Embryonic facial prominence (tissue), 1 donor: ENCODE data around the gene ZNG1A.
"Not testable (repeated sequence)": the region's sequence is repeated elsewhere in the genome, so short reads cannot be mapped to it uniquely, and the experiment has no call there.

ENCODE experiments used
- DNase-seq: peaks from one replicate; pipeline ENCODE4 v3.0.0-alpha.2; 2016; ENCODE audit errors: extremely low spot score

ZNG1A gene

GRCh38 chr9:178140-178825 is 573 bp downstream of the ZNG1A start:
- DNase-seq, result not testable (repeated sequence)

DNA sequence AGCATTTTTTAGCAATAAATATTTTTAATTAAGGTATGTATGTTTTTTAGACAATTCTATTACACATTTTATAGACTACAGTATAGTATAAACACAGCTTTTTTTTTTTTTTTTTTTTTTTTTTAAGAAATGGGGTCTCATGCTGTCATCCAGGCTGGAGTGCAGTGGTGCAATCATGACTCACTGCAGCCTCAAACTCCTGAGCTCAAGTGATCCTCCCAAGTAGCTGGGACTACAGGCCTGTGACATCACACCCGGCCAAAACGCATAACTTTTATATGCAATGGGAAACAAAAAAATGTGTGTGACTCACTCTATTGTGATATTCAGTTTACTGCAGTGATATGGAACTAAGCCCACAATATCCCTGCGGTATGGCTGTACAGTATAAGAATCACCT is 9.1 kb downstream of the ZNG1A start:
- DNase-seq, result not testable (repeated sequence)

- not testable (repeated sequence) for DNase-seq
Observed at GRCh38 chr9:159871-160270, 19.0 kb downstream of the ZNG1A start.

GRCh38 chr9:151173-151572 is 27.7 kb downstream of the ZNG1A start:
- not testable (repeated sequence) for DNase-seq

- not testable (repeated sequence) for DNase-seq
Observed at GRCh38 chr9:139880-140279, 39.0 kb downstream of the ZNG1A start.

GRCh38 chr9:117995-118467 is 60.8 kb downstream of the ZNG1A start, which contains the start of gene FOXD4:
Gene FOXD4 (minus strand): TSS chr9:118417. CDS start chr9:118119, 298 bp downstream.
- DNase-seq, result not testable (repeated sequence)

DNA sequence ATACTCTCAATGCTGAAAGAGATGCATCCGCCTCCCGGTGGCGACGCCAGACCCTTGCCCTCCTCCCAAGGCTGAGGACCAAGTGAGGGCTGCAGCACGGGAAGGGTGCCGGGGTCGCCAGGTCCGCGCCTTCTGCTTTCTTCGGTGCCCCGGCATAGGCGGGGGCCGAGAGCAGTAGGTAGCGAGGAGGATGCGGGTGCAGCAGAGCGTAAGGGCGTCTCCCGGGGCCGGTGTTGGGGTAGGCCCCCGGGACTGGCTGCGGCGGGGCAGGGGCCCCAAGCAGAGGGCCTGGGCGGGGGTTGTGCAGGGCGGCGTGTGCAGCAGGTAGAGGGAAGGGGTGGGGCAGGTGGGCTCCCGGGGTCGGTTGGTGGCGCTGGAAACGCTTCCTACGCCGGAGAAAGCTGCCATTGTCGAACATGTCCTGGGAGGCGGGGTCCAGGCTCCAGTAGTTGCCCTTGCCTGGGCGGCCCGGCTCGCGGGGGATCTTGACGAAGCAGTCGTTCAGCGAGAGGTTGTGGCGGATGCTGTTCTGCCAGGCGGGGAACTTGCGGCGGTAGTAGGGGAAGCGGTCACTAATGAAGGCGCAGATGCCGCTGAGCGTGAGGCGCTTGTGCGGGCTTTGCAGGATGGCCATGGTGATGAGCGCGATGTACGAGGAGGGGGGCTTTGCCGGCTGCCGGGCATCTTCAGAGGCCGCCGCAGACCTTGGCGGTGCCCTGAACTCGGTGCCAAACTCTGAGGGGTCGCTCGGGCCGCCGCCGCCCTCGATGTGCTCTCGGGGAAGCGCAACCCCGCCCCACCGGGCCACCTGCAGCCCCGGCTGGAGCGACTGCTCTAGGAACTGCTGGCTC is 61.5 kb downstream of the ZNG1A start:
- DNase-seq, result not testable (repeated sequence)

- DNase-seq, result not testable (repeated sequence)
Observed at GRCh38 chr9:116239-117077, 62.4 kb downstream of the ZNG1A start.

DNA sequence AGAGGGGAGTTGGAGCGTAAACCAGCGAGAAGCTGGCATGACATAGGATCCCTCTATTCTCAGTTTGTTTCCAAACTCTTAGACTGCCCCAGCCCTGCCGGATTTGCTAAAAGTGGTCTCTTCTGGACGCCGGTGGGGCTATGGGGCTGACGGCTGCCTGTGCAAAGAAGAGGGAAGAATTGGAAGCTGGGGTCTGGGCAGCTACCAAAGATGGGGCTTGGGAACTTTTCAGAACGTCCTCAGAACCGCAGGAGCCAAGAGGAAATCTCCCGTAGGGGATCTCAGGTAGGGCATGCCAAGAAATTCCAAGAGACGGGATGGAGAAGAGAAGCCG is 63.8 kb downstream of the ZNG1A start:
- DNase-seq, result not testable (repeated sequence)

DNA sequence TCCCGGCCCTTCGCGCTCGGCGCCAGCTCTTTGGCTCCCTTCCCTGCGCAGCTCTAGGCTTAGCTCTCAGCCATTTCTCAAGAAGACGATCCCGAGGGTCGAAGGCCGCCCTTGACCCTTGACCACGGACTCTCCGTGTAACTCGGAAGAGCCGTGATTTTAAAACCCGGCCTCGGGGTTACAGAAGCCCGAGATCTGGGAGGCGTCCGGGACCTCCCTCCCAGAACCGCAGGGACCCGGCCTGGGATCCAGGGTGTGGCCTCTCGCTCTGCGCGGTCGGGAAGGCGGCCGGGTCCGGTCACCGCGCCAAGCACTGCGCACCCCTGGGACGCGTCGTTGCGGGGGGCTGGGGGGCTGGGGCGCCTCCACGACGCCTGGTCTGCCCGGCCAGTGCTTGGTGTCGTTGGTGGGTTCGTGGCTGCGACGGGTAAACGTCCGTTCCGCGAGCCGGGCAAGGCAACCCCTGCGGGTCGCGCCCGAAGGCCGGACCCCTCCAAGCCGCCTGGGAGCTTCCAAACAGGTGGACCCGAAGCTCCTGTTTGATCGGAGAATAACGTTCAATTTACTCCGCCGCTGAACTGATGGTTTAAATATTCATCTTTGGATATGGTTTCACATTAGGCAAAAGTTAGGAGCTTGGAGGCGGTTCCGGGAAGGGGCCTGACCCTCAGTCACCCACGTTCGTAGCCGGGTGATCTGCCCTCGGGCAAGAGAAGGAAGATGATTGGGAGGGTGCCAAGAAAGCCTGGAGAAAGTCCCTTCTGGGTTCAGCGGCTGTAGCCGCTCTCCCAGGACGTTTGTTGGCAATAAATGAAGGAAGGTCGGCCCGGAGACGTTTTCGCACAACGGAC is 64.4 kb downstream of the ZNG1A start:
- not testable (repeated sequence) for DNase-seq

DNA sequence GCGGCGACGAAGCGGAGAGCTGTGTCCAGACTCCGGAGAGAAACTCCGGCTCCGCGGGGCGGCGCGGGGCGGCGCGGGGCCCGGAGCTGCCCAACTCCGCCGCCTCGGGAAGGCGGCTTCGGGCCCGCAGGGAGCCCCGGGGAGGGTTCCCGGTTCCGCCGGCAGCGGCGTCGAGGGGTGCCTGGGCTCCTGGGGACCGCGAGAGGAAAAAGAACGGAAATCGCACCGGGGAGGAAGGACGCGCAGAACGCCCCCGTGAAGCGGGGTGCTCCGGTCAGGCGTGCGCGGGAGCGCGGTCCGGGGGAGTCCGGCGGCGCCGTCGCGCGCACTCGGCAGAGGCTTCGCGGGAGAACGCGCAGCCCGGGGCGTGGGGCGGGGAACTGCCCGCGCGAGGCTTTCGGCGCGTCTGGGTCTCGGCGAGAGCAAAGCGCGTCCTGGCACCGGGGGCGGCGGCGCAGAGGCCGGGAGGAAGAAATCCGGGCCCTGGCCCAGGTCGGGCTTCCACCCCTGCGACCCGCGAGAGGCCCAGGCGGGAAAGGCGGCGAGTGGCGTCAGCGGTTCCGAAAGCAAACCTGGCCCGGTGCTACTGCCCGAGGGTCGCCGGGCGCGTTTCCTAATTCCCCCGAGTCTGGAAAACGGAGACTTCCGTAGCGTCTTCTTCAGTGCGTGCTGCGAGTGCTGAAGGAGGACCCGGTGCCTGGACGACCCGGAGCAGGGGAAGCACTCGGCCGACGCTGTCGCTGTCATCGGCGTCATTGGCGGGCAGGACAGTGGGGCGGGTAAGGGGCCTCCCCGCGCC is 65.2 kb downstream of the ZNG1A start:
- DNase-seq, result not testable (repeated sequence)

GRCh38 chr9:112589-113467 is 66.0 kb downstream of the ZNG1A start:
- not testable (repeated sequence) for DNase-seq

DNA sequence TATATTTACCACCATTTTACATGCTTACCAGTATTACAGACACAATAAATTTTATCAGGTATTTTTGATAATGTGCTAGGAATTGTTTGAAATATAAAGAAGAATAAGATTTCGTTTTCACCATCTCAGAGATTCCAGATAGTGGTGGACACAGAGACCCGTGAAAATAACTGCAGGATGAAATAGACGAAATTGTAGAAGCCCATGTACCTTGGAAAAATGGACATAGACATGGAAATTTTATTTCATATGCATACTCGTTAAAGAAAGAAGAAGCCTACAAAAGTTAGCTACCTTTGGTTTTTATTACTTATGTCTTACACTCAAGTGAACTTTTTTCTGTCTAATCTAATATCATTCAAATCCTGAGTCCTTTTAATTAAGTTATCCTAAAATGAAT is 68.2 kb downstream of the ZNG1A start:
- not testable (repeated sequence) for DNase-seq

DNA sequence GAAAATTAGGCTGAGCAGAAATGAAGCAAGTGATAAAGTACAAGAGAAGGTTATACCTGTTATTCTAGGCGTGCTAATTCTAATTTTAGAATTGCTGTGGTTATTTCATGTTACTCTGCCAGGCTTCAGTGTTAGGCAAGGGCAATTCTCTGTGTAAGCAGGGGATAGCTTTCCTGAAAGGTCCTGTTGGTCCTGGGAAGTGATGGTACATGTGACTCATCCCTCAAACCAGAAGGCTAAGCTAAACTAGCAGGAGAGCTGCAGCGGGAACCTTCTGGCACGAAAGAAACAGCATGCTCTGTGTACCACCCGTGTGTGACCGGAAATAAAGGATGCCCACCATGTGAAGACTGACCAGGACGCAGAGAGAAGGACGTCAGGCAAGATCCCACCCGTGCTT is 69.3 kb downstream of the ZNG1A start:
- DNase-seq, result not testable (repeated sequence)

- not testable (repeated sequence) for DNase-seq
Observed at GRCh38 chr9:108742-109495, 69.9 kb downstream of the ZNG1A start.

GRCh38 chr9:105991-106390 is 72.9 kb downstream of the ZNG1A start:
- DNase-seq, result not testable (repeated sequence)

DNA sequence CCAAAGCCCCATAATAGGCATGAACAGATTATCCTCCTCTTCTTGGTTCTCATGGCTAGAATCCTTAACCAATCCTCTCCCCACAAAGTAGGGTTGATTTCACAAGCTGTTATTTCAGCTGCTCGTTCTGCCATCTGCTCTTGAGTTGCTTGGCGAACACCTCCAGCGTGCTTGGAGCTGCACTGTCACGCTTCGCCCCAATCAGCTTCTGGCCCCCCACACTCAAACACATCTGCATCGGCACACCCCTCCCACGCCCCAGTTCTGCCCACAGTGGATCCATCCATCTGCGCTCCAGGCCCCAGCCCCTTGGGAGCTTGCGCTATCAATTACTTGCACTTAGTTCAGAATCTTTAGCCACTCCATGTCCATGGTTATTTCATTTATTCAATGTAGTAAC is 78.4 kb downstream of the ZNG1A start:
- not testable (repeated sequence) for DNase-seq

DNA sequence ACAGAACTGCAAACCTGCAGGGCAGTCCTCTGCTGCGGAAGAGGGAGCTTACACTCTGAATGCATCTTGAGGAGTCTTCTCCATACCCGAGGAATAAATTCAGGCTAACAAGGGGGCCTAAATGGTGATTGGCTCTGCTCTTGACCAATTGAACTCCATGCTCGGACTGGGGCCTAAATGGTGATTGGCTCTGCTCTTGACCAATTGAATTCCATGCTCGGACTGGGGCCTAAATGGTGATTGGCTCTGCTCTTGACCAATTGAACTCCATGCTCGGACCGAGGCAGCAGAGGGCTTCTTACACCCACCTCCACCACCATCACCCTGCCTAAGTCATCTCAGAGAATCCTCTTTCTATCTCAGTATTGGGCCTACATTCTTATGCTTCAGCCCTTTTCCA is 79.0 kb downstream of the ZNG1A start:
- DNase-seq, result not testable (repeated sequence)
